ENCODE results near the gene MYLK4. TPM values are rescaled to one million over a fixed set of nuclear protein-coding genes. Genes with fewer than 3 reads are reported as not detected.

Gene MYLK4
- total RNA-seq, 4 donors from 2014 or later = 2.4 to 46.7 (median 26.9) TPM

GRCh38 chr6:2755456-2755855, 4.7 kb upstream of the MYLK4 start:
- DNase-seq = no peak
- Histone ChIP-seq H3K4me1 (peaks cover 6 to 39% of the 10 kb centered on the region in 2 donors), H3K27ac (peak overlapping the region in 3 of 4 donors; percentile 71 to 81 (median 77)), H3K27me3 (no peaks in the 10 kb centered on the region), H3K36me3 (no peaks in the 10 kb centered on the region), H3K9me3 (no peaks in the 10 kb centered on the region), H3K4me3 (no peak overlapping the region)
- intact Hi-C loops (cut with DNase I; ENCODE audit: low total_unique reads) (no loop called here), in situ Hi-C loops (cut with MboI; ENCODE audit: low sequenced_read_pairs in 4 of 4) (no loop called here)
- no peak for ATAC-seq
- TF ChIP-seq, protein P1, sequence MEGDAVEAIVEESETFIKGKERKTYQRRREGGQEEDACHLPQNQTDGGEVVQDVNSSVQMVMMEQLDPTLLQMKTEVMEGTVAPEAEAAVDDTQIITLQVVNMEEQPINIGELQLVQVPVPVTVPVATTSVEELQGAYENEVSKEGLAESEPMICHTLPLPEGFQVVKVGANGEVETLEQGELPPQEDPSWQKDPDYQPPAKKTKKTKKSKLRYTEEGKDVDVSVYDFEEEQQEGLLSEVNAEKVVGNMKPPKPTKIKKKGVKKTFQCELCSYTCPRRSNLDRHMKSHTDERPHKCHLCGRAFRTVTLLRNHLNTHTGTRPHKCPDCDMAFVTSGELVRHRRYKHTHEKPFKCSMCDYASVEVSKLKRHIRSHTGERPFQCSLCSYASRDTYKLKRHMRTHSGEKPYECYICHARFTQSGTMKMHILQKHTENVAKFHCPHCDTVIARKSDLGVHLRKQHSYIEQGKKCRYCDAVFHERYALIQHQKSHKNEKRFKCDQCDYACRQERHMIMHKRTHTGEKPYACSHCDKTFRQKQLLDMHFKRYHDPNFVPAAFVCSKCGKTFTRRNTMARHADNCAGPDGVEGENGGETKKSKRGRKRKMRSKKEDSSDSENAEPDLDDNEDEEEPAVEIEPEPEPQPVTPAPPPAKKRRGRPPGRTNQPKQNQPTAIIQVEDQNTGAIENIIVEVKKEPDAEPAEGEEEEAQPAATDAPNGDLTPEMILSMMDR (IDR thresholded peaks at IDR 0.05 in 4 of 5, conservative IDR thresholded peaks at IDR 0.05 in 1 of 5) = no peak
- no peak for TF ChIP-seq POLR2A (IDR thresholded peaks at IDR 0.05)

- ATAC-seq (no peak), DNase-seq (no peak)
- in situ Hi-C loops (cut with MboI; ENCODE audit: low sequenced_read_pairs in 4 of 4) = no loop called here
- Histone ChIP-seq H3K36me3 (no peaks in the 10 kb centered on the region), H3K27me3 (no peaks in the 10 kb centered on the region), H3K4me1 (peaks cover 9 to 45% of the 10 kb centered on the region in 2 donors), H3K9me3 (no peaks in the 10 kb centered on the region), H3K4me3 (no peak overlapping the region), H3K27ac (peak overlapping the region in 1 of 4 donors; percentile 71)
- intact Hi-C loops (cut with DNase I; ENCODE audit: low total_unique reads) = loop anchor here (5.0 kb wide), 1 partner anchor 1143 kb away; no protein-coding TSS in a partner anchor
- TF ChIP-seq, protein P1 (IDR thresholded peaks at IDR 0.05 in 4 of 5, conservative IDR thresholded peaks at IDR 0.05 in 1 of 5) = no peak
- no peak for TF ChIP-seq POLR2A (IDR thresholded peaks at IDR 0.05)
Observed at GRCh38 chr6:2754911-2755310, 4.2 kb upstream of the MYLK4 start.

DNA sequence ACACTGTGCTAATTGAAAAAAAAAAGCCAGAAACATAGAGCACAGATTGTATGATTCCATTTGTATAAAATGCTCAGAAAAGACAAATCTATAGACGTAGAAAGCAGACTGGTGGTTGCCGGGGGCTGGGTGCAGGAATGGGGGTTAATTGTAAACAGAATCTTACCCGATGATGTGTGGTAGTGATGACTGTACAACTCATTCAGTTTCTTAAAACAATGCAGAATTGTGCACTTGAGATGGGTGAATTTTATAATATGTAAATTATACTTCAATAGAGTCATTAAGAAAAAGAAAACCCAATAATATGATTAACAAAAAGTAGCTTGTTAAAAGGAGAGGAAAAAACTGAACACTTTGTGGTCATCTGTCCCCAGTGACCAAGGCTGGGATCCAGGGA, 3.7 kb upstream of the MYLK4 start:
- Histone ChIP-seq H3K36me3 (no peaks in the 10 kb centered on the region), H3K4me3 (no peak overlapping the region), H3K9me3 (no peaks in the 10 kb centered on the region), H3K27me3 (no peaks in the 10 kb centered on the region), H3K4me1 (peaks cover 14 to 47% of the 10 kb centered on the region in 2 donors), H3K27ac (peak overlapping the region in 2 of 4 donors; percentile 13 to 34)
- intact Hi-C loops (cut with DNase I; ENCODE audit: low total_unique reads) = loop anchor here (5.0 kb wide), 1 partner anchor 1142 kb away; no protein-coding TSS in a partner anchor
- TF ChIP-seq POLR2A (IDR thresholded peaks at IDR 0.05) = no peak
- TF ChIP-seq, protein P1 (IDR thresholded peaks at IDR 0.05 in 4 of 5, conservative IDR thresholded peaks at IDR 0.05 in 1 of 5) = no peak
- no peak for DNase-seq
- in situ Hi-C loops (cut with MboI; ENCODE audit: low sequenced_read_pairs in 4 of 4) = no loop called here
- ATAC-seq = no peak

GRCh38 chr6:2753743-2754142, 3.0 kb upstream of the MYLK4 start:
- H3K27me3 ChIP-seq = no peaks in the 10 kb centered on the region
- no peak overlapping the region for H3K4me3 ChIP-seq
- ATAC-seq = no peak
- intact Hi-C loops (cut with DNase I; ENCODE audit: low total_unique reads) (loop anchor here (5.0 kb wide), 1 partner anchor 1141 kb away; no protein-coding TSS in a partner anchor), in situ Hi-C loops (cut with MboI; ENCODE audit: low sequenced_read_pairs in 4 of 4) (no loop called here)
- no peaks in the 10 kb centered on the region for H3K36me3 ChIP-seq
- no peak for DNase-seq
- peaks cover 14 to 47% of the 10 kb centered on the region in 2 donors for H3K4me1 ChIP-seq
- TF ChIP-seq POLR2A (IDR thresholded peaks at IDR 0.05) = no peak
- TF ChIP-seq, protein P1 (IDR thresholded peaks at IDR 0.05 in 4 of 5, conservative IDR thresholded peaks at IDR 0.05 in 1 of 5) = no peak
- H3K27ac ChIP-seq = no peak overlapping the region
- H3K9me3 ChIP-seq = no peaks in the 10 kb centered on the region

DNA sequence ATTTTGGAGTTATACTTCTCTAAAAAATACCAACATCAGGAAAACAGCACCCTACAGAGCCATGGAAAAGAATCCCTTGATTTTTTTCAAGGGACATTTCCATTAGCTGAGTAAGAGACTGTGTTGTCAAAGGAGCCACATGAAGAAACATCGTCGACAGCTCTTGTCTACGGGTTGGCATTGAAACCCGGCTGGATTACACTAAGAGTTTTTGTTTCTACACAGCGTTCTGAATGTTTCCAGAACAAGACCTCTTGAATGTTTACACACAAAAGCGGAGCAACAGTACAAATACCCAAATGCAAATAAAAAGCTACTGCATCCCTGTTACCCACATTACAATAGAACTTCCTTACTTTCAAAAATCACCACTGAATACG, 2.4 kb upstream of the MYLK4 start:
- Histone ChIP-seq H3K4me3 (no peak overlapping the region), H3K9me3 (no peaks in the 10 kb centered on the region), H3K27me3 (no peaks in the 10 kb centered on the region), H3K4me1 (peaks cover 14 to 47% of the 10 kb centered on the region in 2 donors), H3K36me3 (no peaks in the 10 kb centered on the region), H3K27ac (peak overlapping the region in 1 of 4 donors; percentile 19)
- ATAC-seq (no peak), DNase-seq (no peak)
- no peak for TF ChIP-seq POLR2A (IDR thresholded peaks at IDR 0.05)
- TF ChIP-seq, protein P1 (IDR thresholded peaks at IDR 0.05 in 4 of 5, conservative IDR thresholded peaks at IDR 0.05 in 1 of 5) = no peak
- in situ Hi-C loops (cut with MboI; ENCODE audit: low sequenced_read_pairs in 4 of 4) (no loop called here), intact Hi-C loops (cut with DNase I; ENCODE audit: low total_unique reads) (loop anchor here (5.0 kb wide), 1 partner anchor 1141 kb away; no protein-coding TSS in a partner anchor)

Data from gastrocnemius medialis (tissue), 4 donors.